Urinary bladder (tissue), 4 donors: ENCODE data around the gene ZIC1. TPM values are rescaled to one million over a fixed set of nuclear protein-coding genes. Genes with fewer than 3 reads are reported as not detected.

Experiments
- DNase-seq: peaks from one replicate; pipeline ENCODE4 v3.0.0-alpha.2; 2015; ENCODE audit errors: extremely low spot score
- H3K27ac ChIP-seq: one replicate; pipeline ENCODE4 v1.5.1; 2013; ENCODE audit warnings: low read depth, mild to moderate bottlenecking, moderate library complexity
- H3K36me3 ChIP-seq: one replicate; pipeline ENCODE4 v1.6.1; 2013; ENCODE audit warnings: mild to moderate bottlenecking, moderate library complexity; ENCODE audit not compliant: insufficient read depth
- H3K4me1 ChIP-seq: one replicate; pipeline ENCODE4 v1.6.1; 2013; ENCODE audit warnings: mild to moderate bottlenecking, moderate library complexity; ENCODE audit not compliant: insufficient read depth
- H3K4me3 ChIP-seq: one replicate; pipeline ENCODE4 v1.5.1; 2013; ENCODE audit warnings: low read depth, low read length
- WGBS: extraction: QIAGEN DNeasy Blood & Tissue Kit; methylation state at CpG from one replicate; pipeline ENCODE4 v1.1.7; 2013; 5-methylcytosine and 5-hydroxymethylcytosine counted together
- polyA plus RNA-seq: library from polyadenylated mRNA; stranded (reverse); fragments of 200-250 nt; gene quantifications from one replicate; pipeline ENCODE4 v1.2.3, GENCODE V29; 2013
- total RNA-seq: library from RNA; depleted of rRNA; stranded (reverse); fragments of >200 nt; gene quantifications from one replicate; pipeline ENCODE4 v1.2.3, GENCODE V29; 2014
- donor health status: healthy with polysubstance abuse.
- donor health status: healthy.

ZIC1 gene
- total and polyA plus RNA-seq, 2 donors, result not detected

DNA sequence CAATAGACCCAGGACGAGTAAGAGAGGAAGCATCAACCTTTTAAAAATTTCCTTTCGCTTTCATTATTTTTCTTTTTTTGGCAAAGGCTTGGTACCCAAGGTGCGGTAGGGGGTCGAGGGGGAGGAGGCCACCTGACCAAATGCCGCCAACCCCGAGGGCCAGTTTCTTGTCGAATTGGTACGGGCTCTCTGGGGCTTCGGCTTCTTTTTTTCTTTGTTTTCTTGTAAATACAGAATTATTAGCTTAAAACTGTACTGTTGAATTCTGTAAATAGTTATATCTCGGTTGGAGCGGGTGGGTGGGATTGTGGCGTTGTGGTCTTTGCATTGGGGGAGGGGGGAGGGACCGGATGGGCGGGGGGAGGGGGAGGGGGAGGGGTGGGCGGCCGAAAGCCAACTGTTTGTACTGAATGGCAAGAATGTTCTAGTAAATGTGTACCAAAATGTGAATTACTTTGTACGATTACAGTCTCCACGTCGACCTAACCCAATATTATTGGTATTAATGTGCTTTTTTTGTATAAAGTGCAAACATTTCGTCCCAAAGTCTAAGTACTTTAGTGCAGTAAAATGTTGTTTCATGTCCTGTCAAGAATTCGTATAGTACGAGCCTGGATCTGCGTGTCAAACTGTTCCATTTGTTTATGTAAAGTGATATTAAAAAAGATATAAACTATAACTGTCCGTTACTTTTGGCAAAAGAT, 4.7 kb downstream of the ZIC1 start:
- Histone ChIP-seq H3K4me3 (no peak overlapping the region), H3K4me1 (peaks cover 3% of the 10 kb centered on the region), H3K27ac (no peak overlapping the region), H3K36me3 (no peaks in the 10 kb centered on the region)
- no peak for DNase-seq
- 5% methylated on average over 24 of the region's 24 CpGs for WGBS

DNA sequence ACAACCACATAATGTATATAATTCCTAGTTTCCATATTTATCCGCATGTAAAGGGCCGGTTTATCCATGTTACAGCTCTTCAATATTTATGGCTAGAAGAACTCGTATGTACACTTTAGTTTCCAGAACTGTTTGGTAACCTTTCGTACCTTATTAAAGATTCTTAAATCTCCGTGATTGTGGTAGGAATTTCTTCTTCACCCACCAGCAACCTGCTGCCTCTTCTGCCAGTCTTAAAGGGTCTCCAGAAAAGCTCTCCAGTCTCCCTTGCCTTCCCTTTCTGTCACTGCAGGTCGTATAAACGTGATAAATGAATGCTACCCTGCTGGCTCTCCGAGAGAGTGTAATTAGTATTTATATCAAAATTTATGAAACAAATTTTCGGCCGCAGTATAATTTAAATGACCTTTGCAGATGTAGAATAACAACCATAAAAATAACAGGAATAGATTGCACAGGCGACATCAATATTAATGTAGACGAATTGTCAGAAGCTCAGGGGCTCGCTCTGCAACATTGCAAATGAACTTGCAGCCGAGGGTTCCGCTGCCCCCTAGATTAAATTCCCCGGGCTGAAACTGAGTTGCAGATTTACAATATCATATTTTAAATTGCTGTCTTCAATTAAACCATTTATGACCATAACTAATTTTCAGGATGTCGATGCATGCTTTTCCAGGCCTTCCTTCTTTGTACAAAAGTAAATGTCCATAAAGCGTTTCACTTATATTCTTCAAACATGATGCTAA, 5.4 kb downstream of the ZIC1 start:
- Histone ChIP-seq H3K27ac (no peak overlapping the region), H3K36me3 (no peaks in the 10 kb centered on the region), H3K4me3 (no peak overlapping the region), H3K4me1 (peaks cover 3% of the 10 kb centered on the region)
- 10% methylated on average over 18 of the region's 18 CpGs for WGBS
- DNase-seq, result no peak

DNA sequence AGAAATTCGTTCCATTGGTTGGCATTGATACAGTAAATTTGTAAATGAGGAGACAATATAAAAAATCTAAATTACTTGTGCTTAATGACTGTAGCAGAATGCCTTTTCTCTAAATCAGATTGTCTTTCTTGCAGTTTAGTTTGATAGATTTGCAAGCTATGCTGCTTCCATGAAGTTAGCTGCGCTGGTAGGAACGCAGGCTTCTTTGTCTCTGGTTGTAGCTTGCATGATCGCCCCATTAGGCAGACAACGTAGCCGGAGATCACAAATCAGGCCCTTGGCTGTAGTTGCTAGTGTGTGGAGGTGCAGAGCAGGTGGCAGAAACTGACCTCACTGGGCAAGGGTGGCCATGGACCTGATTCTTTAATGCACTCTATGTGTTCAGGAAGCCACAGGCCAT, 6.1 kb downstream of the ZIC1 start:
- DNase-seq, result no peak
- 6% methylated on average over 6 of the region's 6 CpGs for WGBS
- H3K4me1 ChIP-seq, result peaks cover 2% of the 10 kb centered on the region
- H3K27ac ChIP-seq, result no peak overlapping the region
- H3K36me3 ChIP-seq, result no peaks in the 10 kb centered on the region
- H3K4me3 ChIP-seq, result no peak overlapping the region

DNA sequence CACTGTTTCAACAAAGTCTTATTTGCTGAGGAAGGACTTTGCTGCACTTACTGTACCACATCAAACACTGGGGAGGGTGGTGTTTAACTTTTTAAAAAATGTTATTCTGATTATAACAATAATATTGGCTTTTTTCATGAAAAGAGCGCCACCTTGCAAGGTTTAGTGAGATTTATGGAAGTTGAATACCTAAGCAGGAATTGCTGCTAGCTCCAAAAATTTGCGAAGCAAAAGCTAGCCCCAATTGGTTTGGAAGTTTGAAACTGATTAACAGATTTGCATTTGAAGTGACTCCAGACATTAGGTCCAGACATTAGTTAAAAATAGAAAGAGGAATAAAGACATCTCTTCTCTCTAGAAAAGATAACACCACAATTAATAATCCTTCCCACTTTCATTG, 6.7 kb downstream of the ZIC1 start:
- peaks cover 2% of the 10 kb centered on the region for H3K4me1 ChIP-seq
- WGBS, result 2% methylated on average over 2 of the region's 2 CpGs
- no peak overlapping the region for H3K4me3 ChIP-seq
- no peaks in the 10 kb centered on the region for H3K36me3 ChIP-seq
- DNase-seq, result no peak
- no peak overlapping the region for H3K27ac ChIP-seq

DNA sequence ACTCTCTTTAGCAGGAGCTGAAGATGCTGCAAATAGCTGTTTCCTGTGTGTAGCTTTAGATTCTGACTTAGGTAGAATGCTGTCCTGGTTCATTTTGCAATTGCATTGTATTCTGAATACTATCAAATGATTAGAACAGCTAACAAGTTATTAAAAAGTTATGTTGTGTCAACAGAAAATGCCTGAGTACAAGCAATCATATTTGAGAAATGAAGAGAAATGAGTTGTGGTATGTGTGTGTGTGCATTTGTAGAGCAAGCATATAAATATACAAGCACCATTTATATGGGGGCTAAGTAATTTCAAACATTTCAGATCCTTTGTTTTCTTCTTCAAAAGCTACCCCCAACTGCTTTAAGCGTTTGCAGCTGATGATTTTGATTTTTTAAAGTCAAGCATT, 7.8 kb downstream of the ZIC1 start:
- 3% methylated on average over 1 of the region's 1 CpG for WGBS
- H3K4me1 ChIP-seq, result peaks cover 2% of the 10 kb centered on the region
- H3K27ac ChIP-seq, result no peak overlapping the region
- no peak overlapping the region for H3K4me3 ChIP-seq
- no peaks in the 10 kb centered on the region for H3K36me3 ChIP-seq
- no peak for DNase-seq

DNA sequence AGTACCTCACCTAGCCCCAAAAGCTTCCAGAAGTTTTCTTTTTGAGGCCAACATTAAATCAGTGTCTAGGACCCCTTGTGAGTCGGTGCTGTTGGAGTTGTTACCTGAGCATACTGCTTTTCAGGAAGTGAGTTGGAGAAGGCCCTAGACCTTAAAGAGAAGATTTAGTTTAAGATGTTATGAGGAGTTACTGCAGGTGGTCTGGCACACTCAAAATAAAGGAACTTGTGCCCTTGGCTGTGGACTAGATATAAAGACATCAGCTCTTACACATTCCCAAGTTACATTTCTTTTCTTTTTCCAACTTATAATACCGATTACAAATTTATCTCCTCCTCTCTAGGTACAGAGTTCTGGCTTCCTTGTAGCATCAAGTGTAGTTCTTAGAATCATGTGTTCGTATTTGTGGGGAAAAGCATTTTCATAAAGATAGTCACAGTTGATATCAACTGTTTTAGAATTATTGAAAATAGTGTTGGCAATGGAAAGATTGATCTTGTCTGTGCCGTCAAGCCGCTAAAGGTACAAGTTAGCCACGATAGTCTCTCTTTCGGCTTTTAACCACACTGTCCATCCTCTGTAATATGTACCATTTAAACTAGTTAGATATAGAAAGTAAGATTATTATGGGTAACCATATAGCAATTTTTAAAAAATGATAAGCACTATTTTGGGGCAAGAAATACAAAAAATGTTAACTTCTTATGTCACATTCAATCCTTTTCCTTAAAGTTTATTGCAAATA, 8.6 kb downstream of the ZIC1 start:
- WGBS, result 26% methylated on average over 7 of the region's 7 CpGs
- Histone ChIP-seq H3K27ac (no peak overlapping the region), H3K4me3 (no peak overlapping the region), H3K36me3 (no peaks in the 10 kb centered on the region), H3K4me1 (peaks cover 2% of the 10 kb centered on the region)
- DNase-seq, result no peak

DNA sequence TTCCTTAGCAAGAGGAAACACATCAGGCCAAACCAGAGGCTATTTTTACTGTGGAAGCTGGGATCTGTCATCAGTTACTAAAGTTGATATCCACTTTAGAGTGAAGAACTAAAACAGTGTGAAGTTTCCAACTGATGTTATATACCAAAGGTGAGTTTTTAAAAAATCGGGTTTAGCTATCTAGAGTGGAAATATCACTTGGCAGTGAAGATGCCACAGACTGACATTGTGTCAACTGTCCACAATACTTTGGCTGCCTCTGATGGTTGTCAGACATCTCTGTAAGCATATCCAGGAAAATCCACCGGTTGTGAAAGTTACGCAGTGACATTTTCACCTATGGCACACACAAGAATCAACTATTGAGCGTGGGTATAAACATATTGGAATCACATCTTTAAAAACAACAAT, 9.2 kb downstream of the ZIC1 start:
- H3K4me1 ChIP-seq, result no peaks in the 10 kb centered on the region
- 16% methylated on average over 4 of the region's 4 CpGs for WGBS
- H3K36me3 ChIP-seq, result no peaks in the 10 kb centered on the region
- no peak overlapping the region for H3K4me3 ChIP-seq
- DNase-seq, result no peak
- no peak overlapping the region for H3K27ac ChIP-seq

DNA sequence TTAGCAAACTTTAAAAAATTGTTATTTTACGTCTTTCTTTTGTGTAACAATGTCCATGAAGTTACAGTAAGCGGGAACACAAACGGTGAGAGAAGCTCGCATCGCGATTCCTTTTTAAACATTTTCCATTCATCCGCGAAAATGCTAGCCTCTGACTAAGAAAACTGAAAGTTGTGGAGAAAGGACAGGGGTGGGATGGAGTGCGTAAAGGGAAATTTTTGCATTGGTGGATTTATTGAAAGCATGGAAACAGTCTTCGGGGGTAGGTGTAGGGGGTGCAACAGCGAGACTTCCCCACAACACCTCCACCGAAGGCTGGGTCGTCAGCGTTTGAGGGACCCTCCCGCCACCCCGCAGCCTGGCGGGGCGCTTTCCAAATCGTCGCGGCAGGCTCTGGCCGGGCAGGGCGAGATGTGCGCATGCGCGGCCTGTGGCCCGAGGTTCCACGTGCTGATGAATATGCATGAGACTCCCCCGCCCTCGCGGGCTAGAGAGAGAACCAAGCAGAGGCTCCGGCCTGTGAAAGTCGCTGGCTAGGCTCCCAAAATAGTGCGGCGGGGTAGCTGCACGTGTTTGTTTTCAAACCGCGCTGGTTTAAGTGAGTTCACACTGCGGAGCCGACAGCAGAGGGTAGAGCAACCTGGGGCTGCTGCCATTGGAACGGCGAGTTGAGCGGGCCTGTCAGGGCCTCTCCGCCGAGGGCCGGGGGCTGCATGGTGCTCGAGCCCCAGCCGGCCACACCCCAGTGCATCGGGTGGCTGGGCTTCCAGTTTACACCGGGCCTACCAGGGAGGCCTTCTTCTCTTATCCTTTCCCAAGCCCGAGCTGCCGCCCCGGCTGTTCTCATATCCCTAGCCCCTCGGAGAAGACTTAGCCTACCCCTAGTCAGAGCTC, 9.9 kb downstream of the ZIC1 start:
- H3K36me3 ChIP-seq, result no peaks in the 10 kb centered on the region
- H3K4me1 ChIP-seq, result no peaks in the 10 kb centered on the region
- DNase-seq, result no peak
- no peak overlapping the region for H3K27ac ChIP-seq
- 3% methylated on average over 54 of the region's 54 CpGs for WGBS
- H3K4me3 ChIP-seq, result no peak overlapping the region

DNA sequence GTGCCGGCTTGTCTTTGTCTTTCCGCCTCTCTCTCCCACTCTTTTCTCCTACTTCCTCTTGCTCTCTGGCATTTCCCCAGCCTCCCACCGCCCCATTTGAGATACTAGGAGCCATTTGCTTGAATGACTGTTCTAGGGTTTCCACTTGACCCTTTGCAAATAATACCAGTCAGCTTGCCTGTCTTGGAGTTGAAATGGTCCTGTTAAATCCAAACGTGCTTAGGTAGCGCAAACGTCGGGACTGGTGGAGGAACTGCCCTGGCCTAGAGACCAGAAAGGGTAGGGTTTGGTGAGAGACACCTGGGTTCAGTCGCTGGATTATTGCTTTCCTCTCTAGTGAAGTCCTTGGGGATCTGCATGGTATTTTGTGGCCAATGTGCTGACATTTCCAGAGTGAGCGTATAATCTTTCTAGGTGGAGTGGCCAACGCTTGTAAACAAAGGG, 10.6 kb downstream of the ZIC1 start:
- no peak overlapping the region for H3K4me3 ChIP-seq
- no peaks in the 10 kb centered on the region for H3K36me3 ChIP-seq
- no peak for DNase-seq
- H3K4me1 ChIP-seq, result no peaks in the 10 kb centered on the region
- 11% methylated on average over 10 of the region's 10 CpGs for WGBS
- no peak overlapping the region for H3K27ac ChIP-seq

DNA sequence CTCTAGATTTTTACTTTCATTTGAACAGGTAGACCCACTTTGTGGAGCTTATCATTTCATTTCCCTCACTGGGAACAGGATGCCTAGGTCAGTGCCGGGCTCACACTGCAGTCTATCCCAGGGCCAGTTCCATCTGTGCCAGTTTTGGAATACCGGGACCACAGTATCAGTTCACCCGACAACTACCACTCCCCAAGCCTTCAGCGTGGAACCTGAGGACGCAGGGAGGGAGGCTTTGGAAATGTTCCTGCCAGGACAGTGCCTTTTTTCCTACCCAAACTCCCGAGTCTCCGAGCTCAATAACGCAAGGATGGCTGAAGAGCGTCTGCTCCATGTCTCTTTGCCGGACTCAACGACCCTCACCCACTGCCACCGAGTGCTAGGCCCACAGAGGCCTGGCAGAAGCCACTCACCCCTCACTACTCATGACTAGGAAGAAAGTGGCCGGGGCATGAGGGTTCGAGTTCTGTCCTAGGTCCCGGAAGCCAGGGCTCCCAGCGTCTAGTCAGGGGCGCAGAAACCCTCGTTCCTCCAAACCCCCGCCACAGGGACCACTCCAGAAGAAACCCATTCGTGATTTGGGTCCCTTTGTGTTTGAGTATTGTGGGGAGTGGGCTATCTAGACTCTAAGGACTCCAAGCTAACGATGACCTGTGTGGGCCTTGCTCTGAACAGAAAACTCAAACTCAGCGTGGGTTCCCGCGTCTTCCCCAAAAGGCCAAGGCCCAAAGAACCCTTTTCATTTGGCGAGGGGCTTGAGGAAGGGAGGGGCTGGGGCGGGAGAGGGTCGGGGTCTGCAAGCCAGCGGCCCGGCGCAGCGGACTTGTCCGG, 11.4 kb downstream of the ZIC1 start:
- no peak overlapping the region for H3K4me3 ChIP-seq
- H3K36me3 ChIP-seq, result no peaks in the 10 kb centered on the region
- WGBS, result 5% methylated on average over 32 of the region's 32 CpGs
- DNase-seq, result no peak
- no peak overlapping the region for H3K27ac ChIP-seq
- no peaks in the 10 kb centered on the region for H3K4me1 ChIP-seq

DNA sequence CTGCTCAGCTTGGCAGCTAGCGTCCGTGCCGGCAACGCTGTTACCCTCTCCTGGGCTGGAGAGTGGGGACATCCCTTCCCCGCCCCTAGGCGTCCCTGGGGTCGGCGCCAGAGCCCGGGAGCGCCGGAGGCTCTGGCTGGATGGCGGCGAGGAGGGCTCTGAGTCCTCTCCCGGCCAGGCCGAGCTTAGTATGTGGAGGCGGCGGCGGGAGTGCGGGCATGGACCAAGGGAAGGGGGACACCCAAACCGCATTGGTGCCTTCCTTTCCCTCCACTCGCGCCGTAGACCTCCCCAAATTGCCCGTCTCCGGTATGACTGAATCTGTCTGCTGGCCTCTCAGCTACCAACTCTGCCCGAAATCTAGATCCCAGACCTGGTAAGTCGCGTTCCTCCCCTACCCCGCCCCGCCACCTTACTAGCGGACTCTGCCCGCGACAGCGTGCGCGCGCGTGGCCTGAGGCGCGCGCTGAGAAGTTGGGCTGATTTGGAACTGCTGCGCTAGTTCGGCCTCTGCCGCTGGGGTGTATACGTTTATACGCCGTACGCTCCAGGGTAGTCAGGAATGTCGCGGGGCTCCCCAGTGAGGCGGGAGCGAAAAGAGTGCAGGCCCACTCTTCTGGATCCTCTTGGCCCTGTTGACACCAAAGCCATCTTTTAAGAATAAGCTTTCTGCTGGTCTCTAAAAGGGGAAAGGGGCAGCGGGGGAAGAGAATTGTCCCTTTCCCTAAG, 12.2 kb downstream of the ZIC1 start:
- no peak for DNase-seq
- no peaks in the 10 kb centered on the region for H3K36me3 ChIP-seq
- no peak overlapping the region for H3K4me3 ChIP-seq
- no peak overlapping the region for H3K27ac ChIP-seq
- WGBS, result 4% methylated on average over 53 of the region's 53 CpGs
- H3K4me1 ChIP-seq, result no peaks in the 10 kb centered on the region

DNA sequence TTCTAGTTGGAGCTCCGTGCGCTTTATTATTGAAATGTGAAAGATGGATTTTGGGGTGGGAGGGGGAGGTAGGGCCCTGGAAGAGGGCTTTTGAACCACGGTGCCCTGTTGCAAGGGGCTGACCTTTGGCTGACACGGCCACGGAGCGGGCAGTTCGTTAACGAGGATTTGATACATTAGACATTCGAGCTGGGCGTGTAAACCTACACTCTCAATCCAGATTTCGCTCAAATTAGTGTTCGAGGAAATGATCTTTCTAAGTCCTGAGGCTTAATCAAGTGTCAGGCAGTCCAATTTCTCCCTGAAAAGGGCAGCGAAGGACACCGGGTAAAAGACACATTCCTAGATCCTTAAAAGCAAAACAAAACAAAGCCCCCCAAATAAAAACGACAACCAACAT, 13.0 kb downstream of the ZIC1 start:
- no peak for DNase-seq
- H3K27ac ChIP-seq, result no peak overlapping the region

More for the DNA sequence above, 13.0 kb downstream of the ZIC1 start:
- 6% methylated on average over 15 of the region's 15 CpGs for WGBS
- Histone ChIP-seq H3K4me3 (no peak overlapping the region), H3K4me1 (no peaks in the 10 kb centered on the region), H3K36me3 (no peaks in the 10 kb centered on the region)
